Stimulated activated CD4-positive, alpha-beta T cell treated with anti-CD3 and anti-CD28 coated beads, Interleukin-4, amount 100 ng/mL, for 48 hours (primary cell): ENCODE data around the gene HIVEP1.
"Not testable (repeated sequence)": the region's sequence is repeated elsewhere in the genome, so short reads cannot be mapped to it uniquely, and the experiment has no call there.

Experiments used
- DNase-seq, 2 donors: peaks; one replicate each; pipeline ENCODE4 v3.0.0-alpha.2; 2020; ENCODE audit warnings: low read depth in 2 of 2

HIVEP1 gene

GRCh38 chr6:12158686-12159415 is 146.7 kb downstream of the HIVEP1 start:
- no peak for DNase-seq

- no peak for DNase-seq
Observed at GRCh38 chr6:12160326-12160725, 148.2 kb downstream of the HIVEP1 start.

DNA sequence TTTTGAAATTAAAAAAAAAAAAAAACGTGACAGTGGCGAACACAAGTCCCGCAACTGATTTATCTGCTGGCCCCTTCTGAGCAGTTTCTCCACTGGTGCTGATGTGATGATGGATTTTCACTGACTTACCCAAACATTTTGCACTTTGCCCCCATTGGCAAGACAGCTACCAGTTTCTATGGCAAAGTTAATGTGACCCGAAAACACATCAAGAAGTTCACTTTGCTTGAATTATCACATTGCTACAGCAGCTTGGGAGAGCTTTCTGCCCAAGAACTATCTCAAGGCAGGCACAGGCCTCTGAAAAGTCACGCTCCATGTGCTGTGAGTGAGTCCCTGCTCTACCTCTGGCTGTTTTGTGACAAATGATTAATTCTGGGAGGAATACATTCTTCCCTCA is 150.1 kb downstream of the HIVEP1 start:
- no peak for DNase-seq

DNA sequence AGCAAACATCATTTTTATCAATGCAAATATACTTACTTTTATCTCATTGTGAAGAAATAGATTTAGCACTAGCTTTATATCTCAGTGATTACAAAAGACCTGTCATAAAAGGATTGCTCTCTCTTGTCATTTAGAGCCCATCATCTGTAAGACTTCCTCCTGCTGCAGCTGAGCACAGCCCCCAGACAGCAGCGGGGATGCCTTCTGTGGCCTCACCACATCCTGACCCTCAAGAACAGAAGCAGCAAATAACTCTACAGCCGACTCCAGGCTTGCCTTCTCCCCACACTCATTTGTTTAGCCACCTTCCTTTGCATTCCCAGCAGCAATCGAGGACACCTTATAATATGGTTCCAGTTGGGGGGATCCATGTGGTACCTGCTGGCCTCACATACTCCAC is 151.0 kb downstream of the HIVEP1 start:
- DNase-seq, result no peak

DNA sequence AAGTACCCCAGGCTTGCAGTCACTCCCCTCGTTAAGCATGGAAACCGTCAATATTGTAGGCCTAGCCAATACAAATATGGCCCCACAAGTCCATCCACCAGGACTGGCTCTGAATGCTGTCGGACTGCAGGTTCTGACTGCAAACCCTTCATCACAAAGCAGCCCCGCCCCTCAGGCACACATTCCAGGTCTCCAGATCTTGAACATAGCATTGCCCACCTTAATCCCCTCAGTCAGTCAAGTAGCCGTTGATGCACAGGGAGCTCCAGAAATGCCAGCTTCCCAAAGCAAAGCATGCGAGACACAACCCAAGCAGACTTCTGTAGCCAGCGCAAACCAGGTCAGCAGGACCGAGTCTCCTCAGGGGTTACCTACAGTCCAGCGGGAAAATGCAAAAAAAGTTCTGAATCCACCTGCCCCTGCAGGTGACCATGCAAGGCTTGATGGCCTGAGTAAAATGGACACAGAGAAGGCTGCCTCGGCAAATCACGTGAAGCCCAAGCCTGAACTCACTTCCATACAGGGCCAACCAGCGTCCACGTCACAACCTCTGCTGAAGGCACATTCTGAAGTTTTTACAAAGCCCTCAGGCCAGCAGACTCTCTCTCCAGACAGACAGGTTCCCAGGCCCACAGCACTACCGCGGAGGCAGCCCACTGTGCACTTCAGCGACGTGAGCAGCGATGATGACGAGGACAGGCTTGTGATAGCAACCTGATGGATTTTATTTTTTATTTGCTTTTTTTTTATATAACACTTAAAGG is 151.8 kb downstream of the HIVEP1 start:
- DNase-seq, result no peak

DNA sequence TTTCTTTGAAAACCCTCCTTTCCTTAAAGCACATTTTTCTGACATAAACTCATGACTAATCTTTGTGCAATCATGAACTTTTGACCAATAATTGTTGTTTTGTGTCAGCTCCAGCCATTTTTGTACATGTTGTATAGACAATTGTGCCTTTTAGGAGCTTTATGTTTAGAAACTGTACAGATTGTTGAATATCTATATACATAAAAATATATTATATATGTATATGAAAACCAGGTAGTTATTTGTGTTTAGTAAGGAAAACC is 152.3 kb downstream of the HIVEP1 start:
- DNase-seq, result no peak

DNA sequence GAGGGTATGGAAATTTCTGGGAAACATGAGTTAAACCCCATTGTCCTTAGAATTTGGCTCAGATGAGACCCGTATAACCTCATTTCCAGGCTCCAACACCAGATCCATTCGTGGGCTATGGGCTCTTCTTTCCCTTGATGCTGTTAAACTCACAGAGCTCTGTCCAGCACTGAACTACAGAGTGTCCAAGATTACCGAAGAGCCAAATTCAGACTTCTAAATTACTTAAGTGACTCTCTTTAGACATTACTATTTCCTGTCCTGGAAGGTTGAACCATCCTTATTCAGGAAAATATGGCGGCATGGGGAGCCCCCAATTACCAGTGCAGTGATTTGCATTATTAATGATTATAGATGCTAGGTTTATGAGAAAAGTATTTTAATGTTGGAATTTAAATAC is 153.2 kb downstream of the HIVEP1 start:
- no peak for DNase-seq

DNA sequence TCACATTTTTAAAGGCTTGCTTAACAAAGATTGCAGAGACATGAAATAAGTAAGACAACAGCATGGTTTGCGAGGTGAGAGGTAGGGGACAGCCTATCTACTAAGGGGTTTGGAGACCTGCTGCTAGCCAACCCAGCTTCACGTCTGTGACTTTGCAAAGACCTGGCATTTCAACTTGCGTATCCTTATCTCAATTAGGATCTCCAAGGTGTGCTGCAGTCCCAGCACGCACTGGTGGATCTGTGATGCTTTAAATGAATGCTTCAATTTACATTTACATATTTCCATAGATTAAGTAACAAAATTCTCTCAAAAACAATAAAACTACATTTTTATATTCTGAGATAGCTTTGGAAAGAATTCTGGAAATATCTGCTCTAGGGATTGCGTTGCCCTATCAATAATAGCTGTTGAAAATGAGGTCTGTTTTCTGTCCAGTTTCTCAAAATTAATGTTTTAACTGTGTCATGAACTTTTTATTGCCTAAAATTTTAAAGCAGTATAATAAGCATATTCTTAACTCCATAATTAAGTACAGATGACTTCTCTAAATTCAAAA is 153.7 kb downstream of the HIVEP1 start:
- no peak for DNase-seq

DNA sequence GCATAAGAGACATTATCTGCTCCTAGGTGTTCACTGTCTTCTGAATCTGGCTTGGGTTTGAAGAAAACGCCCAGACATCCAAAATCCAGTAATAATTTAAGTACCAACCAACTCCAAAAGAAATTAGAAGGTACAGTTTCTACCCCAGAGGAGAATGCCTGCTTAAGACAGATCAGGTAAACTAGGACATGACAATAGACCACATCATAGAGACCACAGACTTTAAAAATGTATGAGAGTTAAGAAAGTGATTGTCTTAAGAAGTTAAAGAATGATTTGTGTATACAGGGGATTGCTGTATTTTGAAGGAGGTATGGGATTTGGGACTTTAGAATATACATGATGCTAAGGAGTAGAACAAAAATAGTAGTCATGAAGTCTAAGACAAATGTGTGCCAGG is 157.3 kb downstream of the HIVEP1 start:
- DNase-seq, result no peak

DNA sequence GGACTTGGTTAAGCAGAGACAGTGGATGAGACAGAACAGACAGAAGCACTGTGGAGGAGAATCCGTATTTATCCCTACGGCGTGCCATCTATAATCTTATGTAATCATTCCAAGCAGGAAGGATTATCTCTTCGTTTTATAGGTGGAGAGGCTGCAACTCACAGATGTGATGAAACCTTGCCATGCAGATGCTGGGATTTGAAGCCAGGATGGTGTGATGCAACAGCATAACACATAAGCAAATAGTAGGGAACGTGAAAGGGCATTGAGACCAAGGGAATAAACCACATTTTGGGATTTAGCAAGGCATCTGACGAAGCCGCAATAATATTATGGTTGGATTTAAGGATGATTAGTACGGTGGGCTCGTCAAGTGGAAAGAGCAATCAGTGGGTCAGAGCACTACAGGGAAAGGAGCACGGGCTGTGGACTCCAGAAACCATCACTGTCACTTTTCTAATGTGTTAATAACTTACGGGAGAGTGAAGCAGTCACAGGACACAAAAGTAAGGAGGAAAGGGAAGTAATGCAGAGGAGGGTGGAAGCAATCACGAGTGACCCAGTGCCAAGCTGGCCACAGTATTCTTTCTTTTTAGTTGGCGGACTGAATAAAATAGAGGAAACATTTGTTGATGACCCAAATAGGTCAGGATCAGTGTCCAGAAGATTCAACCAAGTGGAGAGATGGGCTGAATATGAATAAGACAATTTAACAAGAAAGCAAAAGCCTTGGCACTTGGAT is 158.4 kb downstream of the HIVEP1 start:
- no peak for DNase-seq

GRCh38 chr6:12171717-12172116 is 159.6 kb downstream of the HIVEP1 start:
- DNase-seq, result no peak

- no peak for DNase-seq
Observed at GRCh38 chr6:12172572-12172971, 160.5 kb downstream of the HIVEP1 start.

DNA sequence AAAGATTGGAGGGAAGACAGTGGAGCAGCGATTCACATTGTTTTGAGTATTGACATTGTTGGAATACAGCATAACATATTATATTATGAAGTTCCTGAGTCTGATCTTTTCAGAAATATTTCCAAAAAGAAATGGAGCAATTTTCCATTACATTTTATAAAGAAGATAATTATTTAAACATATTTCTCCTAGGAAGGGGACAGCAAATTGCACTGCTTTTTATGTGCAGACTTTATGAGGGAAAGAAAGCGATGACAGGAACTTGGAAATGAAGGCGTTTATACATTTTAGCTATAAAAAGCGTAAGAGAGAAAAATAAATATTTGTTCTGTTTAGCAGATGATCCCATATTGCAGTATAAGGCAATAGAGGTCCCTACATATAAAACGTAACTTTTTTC is 161.1 kb downstream of the HIVEP1 start:
- DNase-seq, result no peak

- no peak for DNase-seq
Observed at GRCh38 chr6:12173661-12174060, 161.5 kb downstream of the HIVEP1 start.

- DNase-seq, result no peak
Observed at GRCh38 chr6:12174878-12175277, 162.8 kb downstream of the HIVEP1 start.

DNA sequence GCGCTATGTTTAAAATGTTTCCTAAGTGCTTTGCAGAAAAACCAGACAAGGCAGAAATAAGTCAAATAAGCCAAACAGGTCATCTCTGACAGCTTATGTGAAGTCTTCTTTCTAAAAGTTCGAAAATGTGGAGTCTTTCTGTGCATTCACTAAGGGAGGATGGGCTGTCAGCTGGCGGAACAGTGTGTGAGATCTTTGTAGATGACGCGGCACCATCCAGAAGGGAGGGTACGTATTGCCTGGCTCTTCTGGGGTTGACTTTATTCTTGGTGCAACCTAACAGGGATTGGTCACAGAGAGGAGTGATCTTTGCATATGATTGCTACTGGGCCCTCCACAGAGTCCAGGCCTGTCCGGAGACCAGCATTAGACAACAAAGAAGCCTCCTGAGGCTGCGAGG is 163.5 kb downstream of the HIVEP1 start:
- DNase-seq, result no peak

GRCh38 chr6:12176782-12177181 is 164.7 kb downstream of the HIVEP1 start:
- DNase-seq, result not testable (repeated sequence)

DNA sequence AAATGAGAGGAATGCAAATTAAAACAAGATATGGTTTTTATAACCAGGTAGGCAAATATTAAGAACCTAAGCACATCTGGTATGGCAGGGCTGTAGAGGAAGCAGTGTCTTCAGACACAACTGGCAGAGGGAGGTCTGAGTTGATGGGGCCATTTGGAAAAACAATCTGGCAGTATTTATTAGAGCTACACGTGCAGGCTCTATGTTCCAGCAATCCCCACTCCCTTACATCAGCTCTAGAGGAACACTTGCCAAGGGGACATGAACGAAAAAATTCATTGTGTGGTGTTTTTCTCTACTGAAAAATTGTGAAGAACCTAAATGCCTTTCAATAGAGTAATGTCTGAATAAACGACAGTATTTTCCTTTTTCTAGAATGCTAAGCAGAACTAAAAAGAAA is 166.4 kb downstream of the HIVEP1 start:
- DNase-seq, result no peak

- no peak for DNase-seq
Observed at GRCh38 chr6:12181481-12181880, 169.4 kb downstream of the HIVEP1 start.

GRCh38 chr6:12182676-12183075 is 170.6 kb downstream of the HIVEP1 start:
- no peak for DNase-seq

DNA sequence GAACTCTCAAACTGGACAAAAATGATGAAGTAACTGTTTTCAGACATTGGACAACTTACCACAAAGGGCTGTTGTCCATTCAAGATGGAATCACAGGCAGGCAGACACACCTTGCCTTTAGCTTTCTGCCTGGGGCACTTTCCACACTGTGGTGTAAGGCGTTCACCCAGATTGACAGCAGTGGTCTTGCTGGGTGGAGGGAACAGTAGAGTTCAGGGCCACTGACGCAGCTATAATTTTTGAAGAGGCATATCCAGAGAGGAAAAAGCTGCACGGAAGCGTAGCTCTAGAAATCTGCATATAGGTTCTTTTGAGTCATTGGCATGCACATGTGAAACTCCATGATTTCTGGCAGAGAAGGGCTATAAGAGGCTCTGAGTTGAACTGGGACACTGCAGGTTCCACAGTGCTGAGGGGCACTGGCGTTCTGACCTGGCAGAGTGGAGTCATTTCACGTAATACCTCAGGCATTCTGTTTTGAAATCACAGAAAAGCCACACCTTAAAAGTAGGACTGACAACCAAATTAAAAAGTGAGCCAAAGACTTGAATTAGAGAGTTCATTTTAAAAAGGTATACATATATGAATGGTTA is 173.1 kb downstream of the HIVEP1 start:
- no peak for DNase-seq

DNA sequence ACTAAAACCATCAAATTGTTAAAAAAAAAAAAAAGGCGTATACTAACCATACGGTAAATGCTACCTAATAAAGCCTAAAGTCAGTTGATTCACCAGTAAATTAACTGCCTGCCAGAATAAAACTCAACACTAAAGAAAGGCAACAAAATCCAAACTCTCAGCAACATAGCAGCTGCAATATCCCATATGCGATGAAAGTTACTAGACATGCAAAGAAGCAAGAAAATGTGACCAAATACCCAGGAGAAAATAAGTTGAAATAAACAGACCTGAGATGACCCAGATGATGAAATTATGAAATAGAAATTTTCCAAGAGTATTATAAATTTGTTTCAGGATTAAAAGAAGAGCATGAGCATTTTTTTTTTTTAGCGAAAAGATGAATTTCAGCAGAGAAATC is 174.4 kb downstream of the HIVEP1 start:
- DNase-seq, result no peak
